ENCODE data around the gene PYROXD2. TPM values are rescaled to one million over a fixed set of nuclear protein-coding genes. Genes with fewer than 3 reads are reported as not detected.
"Not testable (repeated sequence)": the region's sequence is repeated elsewhere in the genome, so short reads cannot be mapped to it uniquely, and the experiment has no call there.

The PYROXD2 gene
- total RNA-seq, 3 donors from 2014 or later, result 6.3 to 11.6 (median 9.7) TPM

DNA sequence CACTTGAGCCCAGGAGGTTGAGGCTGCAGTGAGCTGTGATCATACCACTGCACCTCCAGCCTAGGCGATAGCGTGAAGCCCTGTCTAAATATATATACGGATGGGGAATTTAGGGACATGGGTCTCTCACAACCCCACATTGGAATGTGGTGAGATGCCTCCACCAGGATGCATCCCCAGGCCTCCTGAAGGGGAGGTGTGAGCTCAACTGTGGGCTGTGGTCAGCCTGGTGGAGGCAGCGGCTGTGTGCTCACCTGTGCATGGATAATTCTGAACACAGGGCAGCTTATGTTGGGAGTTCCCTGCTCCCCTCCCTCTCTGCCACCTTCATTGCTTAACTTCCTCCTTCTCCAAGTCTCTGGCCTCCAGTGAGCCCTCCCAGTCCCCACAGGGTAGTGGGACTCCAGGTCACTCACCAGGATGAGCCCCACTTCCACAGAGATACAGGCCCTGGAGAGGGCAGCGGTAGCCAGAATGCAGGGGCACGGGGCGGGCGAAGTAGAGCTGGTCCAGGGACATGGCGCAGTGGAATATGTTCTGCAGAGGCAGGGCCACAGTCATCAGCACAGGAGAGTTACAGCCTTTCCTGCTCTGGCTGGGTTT, 30.4 kb downstream of the PYROXD2 start:
- ATAC-seq (no peak), DNase-seq (no peak)
- intact Hi-C loops (cut with DNase I, micrococcal nuclease), result no loop called here
- no peaks in the 10 kb centered on the region for H3K9me3 ChIP-seq
- no peak overlapping the region for H3K4me3 ChIP-seq
- TF ChIP-seq, protein P1, sequence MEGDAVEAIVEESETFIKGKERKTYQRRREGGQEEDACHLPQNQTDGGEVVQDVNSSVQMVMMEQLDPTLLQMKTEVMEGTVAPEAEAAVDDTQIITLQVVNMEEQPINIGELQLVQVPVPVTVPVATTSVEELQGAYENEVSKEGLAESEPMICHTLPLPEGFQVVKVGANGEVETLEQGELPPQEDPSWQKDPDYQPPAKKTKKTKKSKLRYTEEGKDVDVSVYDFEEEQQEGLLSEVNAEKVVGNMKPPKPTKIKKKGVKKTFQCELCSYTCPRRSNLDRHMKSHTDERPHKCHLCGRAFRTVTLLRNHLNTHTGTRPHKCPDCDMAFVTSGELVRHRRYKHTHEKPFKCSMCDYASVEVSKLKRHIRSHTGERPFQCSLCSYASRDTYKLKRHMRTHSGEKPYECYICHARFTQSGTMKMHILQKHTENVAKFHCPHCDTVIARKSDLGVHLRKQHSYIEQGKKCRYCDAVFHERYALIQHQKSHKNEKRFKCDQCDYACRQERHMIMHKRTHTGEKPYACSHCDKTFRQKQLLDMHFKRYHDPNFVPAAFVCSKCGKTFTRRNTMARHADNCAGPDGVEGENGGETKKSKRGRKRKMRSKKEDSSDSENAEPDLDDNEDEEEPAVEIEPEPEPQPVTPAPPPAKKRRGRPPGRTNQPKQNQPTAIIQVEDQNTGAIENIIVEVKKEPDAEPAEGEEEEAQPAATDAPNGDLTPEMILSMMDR (IDR thresholded peaks at IDR 0.05), result no peak
- H3K36me3 ChIP-seq (ENCODE audit: low read depth), result no peaks in the 10 kb centered on the region
- no peaks in the 10 kb centered on the region for H3K4me1 ChIP-seq (ENCODE audit: low read depth)

DNA sequence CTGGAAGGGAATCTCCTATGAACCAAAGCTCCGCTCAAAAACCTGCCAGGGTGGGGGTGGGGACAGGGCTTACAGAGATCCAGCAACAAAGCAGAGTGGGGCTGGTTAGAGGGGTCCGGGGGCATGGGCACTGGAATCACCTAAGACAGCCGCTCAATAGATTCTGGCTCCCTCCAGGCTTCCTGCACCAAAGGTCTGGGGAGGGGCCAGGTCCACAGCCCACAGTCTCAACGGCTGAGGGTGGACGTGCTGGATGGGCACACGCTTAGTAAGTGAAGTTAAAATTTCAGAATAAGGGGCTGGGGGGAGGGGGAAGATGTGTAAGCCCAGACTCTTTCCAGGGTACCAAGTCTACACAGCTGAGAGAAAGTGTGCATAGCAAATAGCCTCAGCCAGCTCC, 31.1 kb downstream of the PYROXD2 start:
- H3K36me3 ChIP-seq (ENCODE audit: low read depth), result no peaks in the 10 kb centered on the region
- ATAC-seq, result no peak

GRCh38 chr10:98383134-98383667, 31.8 kb downstream of the PYROXD2 start:
- H3K36me3 ChIP-seq (ENCODE audit: low read depth); H3K4me1 ChIP-seq (ENCODE audit: low read depth); H3K4me3 ChIP-seq; intact Hi-C loops (cut with DNase I, micrococcal nuclease); ATAC-seq; H3K9me3 ChIP-seq; DNase-seq: not testable (repeated sequence)

More for the DNA sequence above, 31.1 kb downstream of the PYROXD2 start:
- TF ChIP-seq, protein P1 (IDR thresholded peaks at IDR 0.05), result no peak
- DNase-seq, result no peak
- Histone ChIP-seq H3K4me1 (ENCODE audit: low read depth) (no peaks in the 10 kb centered on the region), H3K9me3 (no peaks in the 10 kb centered on the region), H3K4me3 (no peak overlapping the region)
- intact Hi-C loops (cut with DNase I, micrococcal nuclease), result no loop called here

DNA sequence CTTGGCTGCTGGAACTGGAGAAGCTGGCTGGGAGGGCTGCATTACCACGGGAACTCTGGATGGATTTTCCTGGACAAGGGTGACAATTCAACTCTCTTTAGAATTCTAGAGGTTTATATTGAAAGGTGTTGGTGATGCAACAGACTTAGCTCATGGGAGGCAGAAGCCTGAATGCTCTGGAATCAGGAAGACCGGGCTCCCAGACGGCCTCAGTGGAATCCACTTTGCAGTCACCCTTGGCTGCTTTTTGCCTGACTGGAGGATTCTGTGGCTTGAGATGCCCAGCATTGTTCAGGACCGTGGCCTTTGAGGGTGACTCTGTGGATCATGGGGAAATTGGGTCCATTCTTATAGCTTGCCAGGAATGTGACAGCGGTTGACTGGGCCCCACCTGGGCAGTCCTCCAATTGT, 32.3 kb downstream of the PYROXD2 start:
- Histone ChIP-seq H3K9me3 (no peaks in the 10 kb centered on the region), H3K36me3 (ENCODE audit: low read depth) (no peaks in the 10 kb centered on the region), H3K4me3 (no peak overlapping the region), H3K4me1 (ENCODE audit: low read depth) (no peaks in the 10 kb centered on the region)
- DNase-seq (no peak), ATAC-seq (no peak)
- TF ChIP-seq, protein P1 (IDR thresholded peaks at IDR 0.05), result no peak
- intact Hi-C loops (cut with DNase I, micrococcal nuclease), result no loop called here

DNA sequence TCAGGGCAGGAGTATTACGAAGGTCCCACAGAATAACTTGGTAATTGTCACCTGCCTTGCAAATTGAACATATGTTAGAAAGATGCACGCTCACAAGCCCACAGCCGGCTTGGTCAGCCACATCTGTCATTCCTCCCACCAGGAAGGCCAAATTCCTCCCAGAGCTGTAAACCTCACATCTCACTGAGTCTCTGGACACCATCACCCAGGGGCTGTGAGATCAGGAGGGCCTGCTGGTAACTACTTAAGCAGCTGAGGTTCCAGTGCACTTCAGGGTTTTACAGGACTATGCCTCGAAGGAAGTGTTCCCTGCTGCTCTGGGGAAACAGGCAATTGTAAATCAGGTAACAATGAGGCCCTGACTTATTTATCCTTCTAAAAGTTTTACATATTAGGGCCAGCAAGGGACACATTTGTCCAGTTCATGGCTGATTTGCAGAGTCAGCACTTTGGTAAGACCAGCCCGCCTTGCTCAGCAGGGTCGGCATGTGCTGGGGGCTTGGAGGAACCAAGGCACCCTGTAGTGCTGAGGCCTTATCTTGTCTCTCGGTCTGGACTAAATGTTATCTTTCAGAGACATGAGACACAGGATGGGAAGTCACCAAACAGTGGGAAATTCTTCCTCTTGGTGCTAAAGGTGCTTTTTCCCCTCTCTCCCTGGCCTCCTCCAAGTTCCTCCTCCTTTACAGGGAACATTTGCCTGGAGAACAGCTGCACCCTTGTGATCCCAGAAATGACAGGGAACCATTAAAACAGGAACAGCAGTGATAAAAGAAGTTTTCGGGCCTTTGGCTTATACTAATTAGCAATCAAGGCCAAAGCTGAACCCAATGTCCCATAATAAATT, 34.3 kb downstream of the PYROXD2 start:
- H3K4me1 ChIP-seq (ENCODE audit: low read depth), result no peaks in the 10 kb centered on the region
- intact Hi-C loops (cut with DNase I, micrococcal nuclease), result no loop called here
- no peak overlapping the region for H3K4me3 ChIP-seq
- TF ChIP-seq, protein P1 (IDR thresholded peaks at IDR 0.05), result no peak
- DNase-seq, result no peak
- H3K9me3 ChIP-seq, result no peaks in the 10 kb centered on the region
- ATAC-seq, result no peak
- H3K36me3 ChIP-seq (ENCODE audit: low read depth), result no peaks in the 10 kb centered on the region

DNA sequence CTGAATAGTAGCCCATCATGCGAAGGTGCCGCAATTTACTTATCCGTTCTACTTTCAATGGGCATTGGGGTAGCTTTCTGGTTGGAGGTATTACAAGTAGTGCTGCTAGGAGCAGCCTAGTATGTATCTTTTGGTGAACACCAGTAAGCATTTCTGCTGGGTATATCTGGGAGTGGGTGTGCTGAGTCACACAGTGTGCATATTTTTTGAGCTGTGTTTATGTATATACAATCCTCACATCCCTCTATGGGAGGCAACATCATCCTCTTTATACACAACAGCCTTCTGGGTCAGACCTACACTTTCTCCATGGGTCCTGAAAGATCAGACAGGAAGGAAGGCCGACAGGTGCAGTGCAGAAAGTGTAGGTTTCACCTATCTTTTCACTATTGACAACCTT, 36.3 kb downstream of the PYROXD2 start:
- DNase-seq (no peak), ATAC-seq (no peak)
- no peak overlapping the region for H3K4me3 ChIP-seq
- H3K36me3 ChIP-seq (ENCODE audit: low read depth), result no peaks in the 10 kb centered on the region
- intact Hi-C loops (cut with DNase I, micrococcal nuclease), result no loop called here
- no peaks in the 10 kb centered on the region for H3K9me3 ChIP-seq
- no peaks in the 10 kb centered on the region for H3K4me1 ChIP-seq (ENCODE audit: low read depth)
- TF ChIP-seq, protein P1 (IDR thresholded peaks at IDR 0.05), result no peak

Measured in mucosa of descending colon (tissue), 3 donors.